Lower leg skin (tissue), 3 donors: Measurements from ENCODE around the gene TMPRSS6.

ENCODE experiments used
- CTCF ChIP-seq, 3 donors: fragments of 450-650 bp; IDR thresholded peaks; one replicate each; pipeline ENCODE4 v1.5.1; 2016; ENCODE audit warnings: antibody characterized with exemption in 3 of 3, mild to moderate bottlenecking in 3 of 3, moderate library complexity in 2 of 3
- POLR2A ChIP-seq, 2 donors: fragments of 450-650 bp; IDR thresholded peaks; one replicate each; pipeline ENCODE4 v1.6.1; 2016 to 2017; ENCODE audit warnings: antibody characterized with exemption in 2 of 2, mild to moderate bottlenecking in 1 of 2, moderate library complexity in 1 of 2

GRCh38 chr22:37121887-37122591 is 12.5 kb upstream of the TMPRSS6 start:
- no peak for TF ChIP-seq POLR2A (IDR thresholded peaks at IDR 0.05)
- TF ChIP-seq CTCF (IDR thresholded peaks at IDR 0.05): no peak
